G401 (cell line): ENCODE results near the gene LAMC2. TPM values are rescaled to one million over a fixed set of nuclear protein-coding genes. Genes with fewer than 3 reads are reported as not detected.
A peak's percentile ranks its signal among the peaks of the same experiment; 100 is the strongest.

ENCODE experiments used
- DNase-seq: peaks from one replicate; pipeline ENCODE4 v3.0.0-alpha.2; 2015; ENCODE audit warnings: low spot score
- in situ Hi-C: cut with HindIII; loops from 2 replicates; pipeline ENCODE4 v1.10.0; 2016; ENCODE audit warnings: low sequenced_read_pairs, mixed read lengths
- total RNA-seq: library from RNA; depleted of rRNA; stranded (reverse); fragments of >200 nt; shearing (Covaris generic); gene quantifications from 2 replicates; pipeline ENCODE4 v1.2.3, GENCODE V29; 2014

The LAMC2 gene
- total RNA-seq, 1 experiment from 2014 or later, result 0.61 TPM

DNA sequence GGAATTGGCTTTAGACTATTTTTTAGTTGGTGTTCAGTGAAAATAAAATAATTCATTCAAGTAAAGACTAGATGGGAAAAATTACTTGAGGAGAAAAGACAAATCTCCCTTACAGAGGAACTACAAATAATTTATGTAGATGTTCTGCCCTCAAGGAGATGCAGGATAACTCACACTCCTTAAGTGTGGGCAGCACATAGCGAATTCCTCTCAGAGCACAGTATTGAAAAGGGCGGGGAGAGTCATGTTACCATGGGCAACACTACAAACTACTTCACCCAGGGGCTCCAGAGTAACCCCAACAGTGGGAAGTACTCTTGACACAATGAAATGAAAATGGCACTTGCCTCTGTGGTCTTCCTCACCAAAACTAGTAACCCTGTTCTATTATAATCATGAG lies 20.6 kb upstream of the LAMC2 start:
- in situ Hi-C loops, result no loop called here
- no peak for DNase-seq

DNA sequence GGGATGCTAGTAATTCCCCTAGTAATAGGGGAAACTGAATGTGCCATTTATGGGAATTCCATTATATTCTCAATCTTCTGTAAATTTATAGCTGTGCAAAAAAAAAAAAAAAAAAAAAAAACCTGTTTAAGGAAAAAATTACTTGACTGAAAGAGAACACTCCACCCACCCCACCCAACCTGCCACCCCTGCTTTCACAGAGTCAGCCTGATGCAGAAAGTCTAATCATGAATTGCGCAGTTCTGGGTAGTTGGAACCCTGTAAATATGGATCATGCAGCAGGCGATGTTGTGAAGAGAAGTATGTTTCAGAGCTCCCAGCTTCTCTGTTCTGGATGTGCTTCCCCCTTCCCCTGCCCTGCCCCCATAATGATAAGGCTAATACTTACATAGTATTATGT lies 19.6 kb upstream of the LAMC2 start:
- in situ Hi-C loops, result no loop called here
- no peak for DNase-seq

DNA sequence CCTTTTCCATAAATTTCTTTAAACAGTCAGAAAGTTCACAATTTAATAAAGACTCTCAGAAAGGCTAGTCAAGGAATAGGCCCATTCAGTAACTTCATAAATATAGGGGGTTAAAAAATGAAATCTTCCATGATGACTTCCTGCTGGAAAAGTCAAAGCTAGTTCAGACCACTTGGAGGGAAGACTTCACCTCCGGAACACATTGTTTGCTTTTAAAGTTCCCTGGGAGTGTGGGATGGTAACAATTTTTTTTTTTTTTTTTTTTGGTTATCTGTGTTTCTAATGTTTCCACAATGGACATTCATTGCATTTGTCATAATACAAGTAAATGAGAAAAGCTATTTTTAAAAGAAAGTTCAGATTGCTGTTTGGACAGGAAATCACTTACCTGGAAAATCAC lies 18.4 kb upstream of the LAMC2 start:
- in situ Hi-C loops, result no loop called here

DNA sequence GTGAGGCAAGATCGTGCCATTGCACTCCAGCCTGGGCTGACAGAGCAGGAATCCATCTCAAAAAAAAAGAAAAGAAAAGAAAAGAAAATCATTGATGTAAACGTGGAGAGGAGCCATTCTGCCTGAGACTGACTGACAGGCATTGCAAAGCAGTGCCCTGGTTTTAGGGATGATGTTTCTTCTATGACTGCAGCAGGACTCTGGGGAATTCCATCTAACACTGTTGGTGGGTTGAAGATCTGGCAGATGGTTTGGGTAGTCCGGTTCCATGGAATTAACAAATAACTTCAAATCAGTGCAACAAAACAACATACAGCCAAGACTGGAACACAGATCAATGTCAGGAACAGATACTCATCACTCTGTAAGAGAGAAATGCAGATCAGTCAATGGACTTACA lies 17.8 kb upstream of the LAMC2 start:
- no peak for DNase-seq
- in situ Hi-C loops, result no loop called here

More for the DNA sequence above, 18.4 kb upstream of the LAMC2 start:
- DNase-seq, result no peak

DNA sequence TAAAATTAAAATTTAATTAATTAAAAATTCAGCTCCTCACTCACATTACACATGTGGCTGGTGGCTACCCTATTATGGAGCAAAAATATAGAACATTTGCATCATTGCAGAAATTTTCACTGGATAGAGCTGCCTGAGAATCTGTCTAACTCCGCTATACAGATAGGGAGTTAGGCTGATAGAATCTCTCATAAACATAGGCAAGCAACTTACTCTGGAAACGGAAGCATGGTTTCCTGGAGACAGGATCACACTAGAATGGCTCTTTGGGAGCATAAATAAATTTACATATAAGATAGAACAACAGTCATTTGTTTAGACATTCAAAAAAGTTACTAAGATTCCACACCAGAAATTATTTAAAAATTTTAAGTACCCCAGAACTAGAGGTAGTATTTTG lies 12.2 kb upstream of the LAMC2 start:
- no peak for DNase-seq
- in situ Hi-C loops, result no loop called here

DNA sequence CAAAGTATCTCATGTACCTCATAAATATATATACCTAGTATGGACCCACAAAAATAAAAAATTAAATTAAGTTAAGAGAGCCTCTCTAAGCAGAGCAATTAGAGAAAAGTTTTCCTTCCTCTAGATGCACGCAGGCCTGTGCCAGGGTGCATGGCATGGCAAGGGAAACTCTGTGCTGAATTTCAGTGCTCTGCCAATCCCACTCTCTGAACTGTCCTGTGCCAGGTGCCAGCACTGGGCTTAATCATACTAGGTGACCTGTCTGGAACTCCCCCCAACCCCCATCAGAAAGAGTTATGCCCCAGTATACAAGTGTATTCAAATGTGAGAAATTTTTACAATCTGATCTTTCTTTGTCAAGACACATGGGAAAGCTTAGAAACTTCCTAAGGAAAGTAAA lies 10.4 kb upstream of the LAMC2 start:
- DNase-seq, result no peak
- in situ Hi-C loops, result no loop called here

DNA sequence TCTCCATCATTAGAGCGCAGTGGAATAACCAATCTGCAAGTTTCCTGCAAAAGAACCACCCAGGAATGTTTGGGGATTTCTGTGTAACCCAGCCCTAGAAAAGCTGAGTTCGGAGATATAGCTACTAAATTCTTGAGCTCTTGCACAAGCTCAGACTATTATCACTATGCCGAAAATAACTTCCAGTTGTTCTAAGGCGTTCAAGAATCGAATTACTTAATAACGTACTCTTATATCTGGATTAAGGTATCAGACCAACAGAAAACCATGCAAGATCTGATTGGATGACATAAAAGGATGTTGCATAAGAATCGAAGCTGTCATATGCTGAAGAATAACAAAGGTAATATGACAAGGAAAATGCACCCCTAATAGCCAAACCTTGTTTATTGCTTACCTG lies 7.5 kb upstream of the LAMC2 start:
- in situ Hi-C loops, result no loop called here

DNA sequence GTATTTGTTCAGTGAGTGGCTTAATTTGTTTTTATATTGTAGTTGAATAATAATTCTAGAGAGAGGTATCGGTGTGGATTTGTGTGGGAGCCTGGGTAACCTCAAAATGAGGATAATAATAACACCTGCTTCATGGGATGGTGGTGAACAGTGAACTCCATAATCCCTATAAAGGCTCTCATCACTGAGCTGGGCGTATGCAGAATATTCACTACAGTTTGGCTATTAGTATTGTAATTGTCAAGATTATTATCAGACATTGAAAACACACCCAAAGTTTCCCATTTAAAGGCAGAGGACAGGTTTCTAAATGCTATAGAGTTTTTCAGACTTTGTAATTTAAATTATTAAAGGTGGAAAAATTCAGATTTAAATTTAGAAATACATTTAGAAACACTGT lies 7.0 kb upstream of the LAMC2 start:
- in situ Hi-C loops, result no loop called here
- no peak for DNase-seq

More for the DNA sequence above, 7.5 kb upstream of the LAMC2 start:
- no peak for DNase-seq

DNA sequence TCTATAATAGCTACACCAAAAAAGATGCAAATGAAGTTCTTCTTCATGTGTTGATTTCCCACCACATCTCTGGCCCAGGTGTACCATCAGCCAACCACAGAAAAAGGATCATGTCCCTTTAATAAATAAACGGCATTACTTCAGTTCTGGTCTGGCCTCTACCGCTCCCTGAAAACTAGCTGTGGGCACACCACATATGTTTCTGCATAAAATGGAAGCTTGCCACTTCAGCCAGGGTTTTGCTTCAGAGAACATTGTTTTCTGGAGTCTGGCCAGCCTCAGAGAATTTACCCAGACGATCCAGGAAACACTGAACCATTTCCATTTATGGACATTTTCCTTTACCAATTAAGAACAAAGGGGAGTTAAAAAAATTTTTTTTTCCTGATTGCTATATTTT lies 5.8 kb upstream of the LAMC2 start:
- DNase-seq, result peak; percentile 96
- in situ Hi-C loops, result no loop called here

DNA sequence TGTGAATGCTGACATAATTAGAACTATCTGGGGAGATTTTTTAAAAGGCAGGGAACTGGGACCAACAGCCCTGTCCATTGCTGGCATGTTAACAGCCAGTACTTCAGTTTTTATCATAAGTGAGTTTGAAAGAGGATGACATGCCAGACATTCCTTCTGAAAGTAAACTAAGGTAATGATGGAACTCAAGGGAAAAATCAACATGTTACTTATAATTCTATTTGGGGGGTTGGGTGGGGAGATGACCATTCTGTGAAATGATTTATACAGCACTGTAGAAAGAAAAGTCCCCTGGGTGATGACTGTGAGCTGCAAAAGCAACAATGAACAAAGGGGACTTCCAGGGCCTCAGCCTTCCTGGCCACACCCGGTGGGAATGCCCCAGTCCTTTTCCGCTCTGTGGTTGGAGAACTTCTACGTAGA lies 5.4 kb upstream of the LAMC2 start:
- in situ Hi-C loops, result no loop called here
- no peak for DNase-seq

DNA sequence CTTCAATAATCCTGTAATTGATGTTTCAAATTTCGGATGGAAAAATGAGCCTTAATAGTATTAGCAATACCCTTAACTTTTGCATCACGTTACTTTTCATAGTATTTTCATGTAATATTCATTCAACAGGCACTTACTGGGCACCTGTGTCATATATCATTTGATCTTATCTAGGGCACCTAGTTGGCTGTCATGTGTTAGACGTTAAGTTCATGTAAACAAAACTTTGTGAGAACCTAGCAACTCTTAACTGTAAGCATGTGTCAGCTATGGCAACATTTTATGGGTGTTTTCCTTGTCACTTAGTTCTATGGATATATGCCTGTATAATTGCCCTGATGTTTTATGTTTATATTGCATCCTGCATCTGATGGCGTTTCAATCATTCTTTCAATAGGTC lies 777 bp downstream of the LAMC2 start:
- in situ Hi-C loops, result no loop called here
- peak; percentile 30 for DNase-seq

DNA sequence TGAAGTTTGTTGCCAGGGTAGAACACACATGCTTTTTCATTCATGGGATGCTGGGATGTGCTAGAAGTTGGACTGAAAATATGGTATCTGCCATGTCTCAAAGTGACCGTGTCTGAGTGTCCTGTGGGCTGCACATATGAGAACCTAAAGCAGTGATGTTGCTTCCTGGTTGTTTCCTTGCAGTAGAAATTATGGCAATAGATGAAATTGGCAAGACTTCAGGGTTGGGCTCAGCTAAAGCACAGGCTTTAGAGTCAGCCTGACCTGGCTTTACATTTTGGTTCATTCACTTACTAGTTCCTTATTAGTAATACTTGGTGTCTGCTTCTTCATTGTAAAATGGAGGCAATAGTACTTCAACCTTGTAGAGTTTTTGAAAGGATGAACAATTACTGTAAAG lies 2.2 kb downstream of the LAMC2 start:
- DNase-seq, result peak; percentile 31
- in situ Hi-C loops, result no loop called here

DNA sequence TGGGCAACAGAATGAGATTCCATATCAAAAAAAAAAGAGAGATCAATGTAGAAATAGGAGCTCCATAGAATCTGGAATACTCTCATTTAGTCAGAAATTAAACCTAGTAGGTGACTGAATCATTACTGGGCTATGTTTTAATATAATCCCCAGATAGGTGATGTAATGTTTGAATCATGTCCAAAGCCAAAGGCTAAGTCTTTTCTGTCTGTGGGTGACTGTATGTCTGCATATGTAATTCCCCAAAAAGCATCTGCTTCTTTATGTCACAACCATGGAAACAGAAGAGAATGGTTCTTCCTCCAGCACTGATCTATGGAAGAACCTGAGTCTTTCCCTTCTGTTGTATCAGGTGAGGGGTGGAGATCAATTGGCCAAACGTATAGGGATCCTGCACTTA lies 5.8 kb downstream of the LAMC2 start:
- no peak for DNase-seq
- in situ Hi-C loops, result no loop called here

DNA sequence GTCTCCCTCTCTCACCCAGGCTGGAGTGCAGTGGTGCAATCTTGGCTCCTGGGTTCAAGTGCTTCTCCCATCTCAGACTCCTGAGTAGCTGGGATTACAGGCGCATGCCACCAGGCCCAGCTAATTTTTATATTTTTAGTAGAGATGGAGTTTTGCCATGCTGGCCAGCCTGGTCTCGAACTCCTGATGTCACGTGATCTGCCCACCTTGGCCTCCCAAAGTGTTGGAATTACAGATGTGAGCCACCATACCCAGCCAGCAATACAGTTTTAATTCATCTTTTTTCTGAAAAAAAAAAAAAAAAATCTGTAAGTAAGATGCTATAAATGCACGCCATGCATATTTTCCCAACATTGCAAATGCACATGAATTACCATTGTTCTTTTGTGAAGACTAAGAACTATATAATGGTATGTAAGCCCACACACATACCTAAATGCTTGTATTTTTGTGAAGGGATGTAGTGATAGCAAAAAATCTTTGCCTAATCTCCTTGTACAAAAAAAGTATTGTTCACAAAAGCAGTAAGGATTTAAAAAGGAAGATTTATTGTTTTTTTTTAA lies 8.0 kb downstream of the LAMC2 start:
- in situ Hi-C loops, result no loop called here
- DNase-seq, result no peak

DNA sequence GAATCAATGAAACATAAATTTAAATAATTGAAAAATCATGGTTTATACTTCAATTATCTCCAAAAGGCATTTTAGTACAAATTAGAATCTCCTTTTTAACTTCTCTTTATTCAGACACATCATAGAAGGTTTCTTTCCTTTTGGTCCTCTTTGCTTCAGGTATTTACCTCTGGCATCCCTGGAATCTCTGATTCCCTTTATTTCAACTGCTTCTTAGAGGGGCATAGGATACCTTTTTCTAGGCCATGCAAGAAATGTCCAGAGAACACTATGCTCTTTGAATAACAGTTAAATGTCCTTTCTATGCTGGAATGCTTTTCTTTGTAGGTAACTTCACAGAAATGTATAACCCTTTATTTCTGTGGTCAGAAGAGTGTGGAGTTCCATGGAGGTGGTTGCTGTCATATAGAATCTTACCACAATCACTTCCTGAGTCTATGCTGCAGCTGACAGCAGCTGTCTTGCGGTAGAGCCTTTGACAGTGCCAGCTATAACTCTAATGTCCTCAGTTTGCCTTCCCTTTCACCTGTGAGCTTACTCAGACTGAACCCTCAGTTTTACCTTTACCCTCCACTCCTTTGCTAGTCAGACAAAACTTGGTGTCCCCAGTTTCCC lies 8.6 kb downstream of the LAMC2 start:
- in situ Hi-C loops, result no loop called here
- DNase-seq, result no peak

DNA sequence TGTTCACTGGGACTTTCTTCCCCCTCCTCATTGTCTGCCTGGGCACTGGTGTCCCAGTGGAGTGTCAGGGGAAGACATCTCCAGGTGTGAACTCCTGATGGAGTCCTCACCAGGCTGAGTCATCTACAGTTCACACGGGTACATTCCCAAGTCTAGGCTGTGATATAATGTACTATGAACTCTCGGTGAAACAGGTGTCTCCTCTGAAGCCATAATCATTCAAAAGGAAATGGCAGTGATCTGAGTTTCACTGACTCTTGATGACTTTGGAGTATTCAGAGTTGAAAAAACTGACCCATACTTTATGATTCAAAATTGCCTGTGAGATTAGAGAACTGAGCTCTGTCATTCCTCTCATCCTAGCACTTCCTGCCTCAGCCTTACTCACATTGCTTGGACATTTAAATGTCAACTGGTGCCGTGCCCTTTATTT lies 9.1 kb downstream of the LAMC2 start:
- in situ Hi-C loops, result no loop called here
- DNase-seq, result no peak

DNA sequence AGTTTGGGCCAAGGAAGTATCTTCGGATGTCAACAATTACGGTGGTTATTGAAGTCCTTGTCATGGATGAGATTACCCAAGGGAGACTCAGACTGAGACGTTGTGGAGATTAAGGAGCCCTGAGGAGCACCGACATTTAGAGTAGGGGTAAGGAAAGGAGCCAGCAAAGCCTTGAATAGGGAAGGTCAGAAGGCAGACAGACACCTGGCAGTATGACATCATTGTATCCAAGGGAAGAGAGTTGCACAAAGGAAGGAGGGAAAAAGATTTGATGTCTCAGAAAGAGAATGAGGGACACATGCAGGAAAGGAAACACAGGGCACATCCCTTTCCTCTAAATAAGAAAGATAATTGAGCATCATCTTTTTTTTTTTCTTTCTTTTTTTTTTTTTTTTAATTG lies 11.7 kb downstream of the LAMC2 start:
- in situ Hi-C loops, result no loop called here

DNA sequence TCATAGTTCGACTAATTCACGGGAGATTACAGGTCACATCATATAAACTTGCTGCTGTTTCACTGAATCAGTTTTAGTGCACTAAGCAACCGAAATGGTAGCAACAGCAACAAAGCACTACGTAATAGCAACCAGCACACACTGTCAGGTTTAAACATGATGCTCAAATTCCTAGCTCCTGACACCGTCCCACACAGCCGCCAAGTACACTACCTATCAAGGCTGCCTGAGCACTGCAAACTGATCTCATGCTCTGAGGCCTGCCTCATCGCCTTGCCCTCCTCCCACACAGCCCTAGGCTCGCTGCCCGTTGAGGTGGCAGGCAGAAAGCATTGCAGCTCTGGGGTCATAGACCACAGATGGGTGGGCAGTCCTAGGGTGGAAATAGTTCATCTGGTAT lies 12.4 kb downstream of the LAMC2 start:
- DNase-seq, result no peak
- in situ Hi-C loops, result no loop called here

More for the DNA sequence above, 11.7 kb downstream of the LAMC2 start:
- no peak for DNase-seq

DNA sequence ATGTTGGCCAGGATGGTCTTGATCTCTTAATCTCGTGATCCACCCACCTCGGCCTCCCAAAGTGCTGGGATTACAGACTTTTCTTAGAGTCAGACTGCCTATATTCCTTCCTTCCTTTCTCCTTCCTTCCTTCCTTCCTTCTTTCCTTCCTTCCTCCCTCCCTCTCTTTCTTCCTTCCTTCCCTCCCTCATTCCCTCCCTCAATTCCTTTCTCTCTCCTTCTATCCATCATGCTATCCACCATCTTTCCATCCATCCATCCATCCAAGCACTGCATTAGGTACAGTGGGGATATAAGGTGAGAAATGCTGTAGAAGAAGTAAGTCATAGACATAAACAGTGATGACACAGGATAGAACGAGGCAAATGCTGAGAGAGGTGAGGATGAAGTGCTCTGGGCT lies 13.2 kb downstream of the LAMC2 start:
- no peak for DNase-seq
- in situ Hi-C loops, result no loop called here

DNA sequence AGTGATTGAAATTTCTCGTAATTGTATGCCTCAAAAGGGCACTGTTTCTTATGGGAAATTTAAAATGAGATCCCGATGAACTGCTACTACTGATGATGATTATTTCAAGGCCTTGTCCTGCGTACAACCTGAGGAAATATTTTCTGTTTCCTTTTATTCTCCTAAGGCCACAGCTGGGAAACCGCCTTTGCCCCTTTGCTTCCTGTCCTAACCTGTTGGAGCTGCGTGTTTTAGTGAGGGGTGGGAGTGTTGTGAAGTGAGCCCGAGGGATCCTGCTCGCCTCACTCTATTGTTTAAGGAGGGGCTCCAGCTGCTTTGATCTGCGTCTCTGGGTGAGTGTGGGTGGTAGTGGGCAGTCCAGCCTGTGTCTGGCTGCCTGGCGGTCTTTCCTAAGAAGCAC lies 14.4 kb downstream of the LAMC2 start:
- in situ Hi-C loops, result no loop called here

DNA sequence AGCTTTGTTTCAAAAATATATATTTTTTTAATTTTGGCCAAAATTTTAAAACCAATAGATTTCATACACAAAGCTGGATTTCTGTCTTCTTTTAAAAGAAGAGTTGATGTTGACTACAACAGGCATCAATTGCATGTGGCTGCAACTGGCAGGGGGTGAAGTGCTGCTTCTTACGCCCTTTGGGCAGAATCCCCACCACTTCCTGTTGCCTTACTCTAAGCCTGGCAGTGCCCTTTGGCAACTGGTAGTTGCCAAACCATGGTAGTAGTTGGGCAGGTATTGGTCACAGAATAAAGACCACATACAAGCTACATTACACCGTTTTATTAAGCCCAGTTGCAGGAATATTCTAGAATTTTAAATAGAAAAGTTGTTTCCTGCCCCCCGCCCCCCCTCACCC lies 17.0 kb downstream of the LAMC2 start:
- DNase-seq, result no peak
- in situ Hi-C loops, result no loop called here

More for the DNA sequence above, 14.4 kb downstream of the LAMC2 start:
- no peak for DNase-seq
